LNCaP clone FGC (cell line): ENCODE measurements around the gene SIRPA.

Source experiments
- DNase-seq: peaks from one replicate; pipeline ENCODE4 v3.0.0-alpha.2; 2011; ENCODE audit warnings: low read depth
- H3K4me3 ChIP-seq: 2 replicates; pipeline ENCODE4 v1.5.1; 2011; ENCODE audit warnings: mild to moderate bottlenecking, low read depth, low read length, control low read depth
- CTCF ChIP-seq: IDR thresholded peaks from 2 replicates; pipeline ENCODE4 v1.5.1; 2012; ENCODE audit warnings: mild to moderate bottlenecking; ENCODE audit not compliant: control insufficient read depth, insufficient read depth; ENCODE audit errors: extremely low read depth

Gene SIRPA

GRCh38 chr20:1867495-1868260 lies 27.5 kb upstream of the SIRPA start:
- H3K4me3 ChIP-seq = no peak overlapping the region
- no peak for TF ChIP-seq CTCF
- DNase-seq = no peak

- TF ChIP-seq CTCF = no peak
- H3K4me3 ChIP-seq = no peak overlapping the region
- DNase-seq = no peak
These were observed 26.4 kb upstream of the SIRPA start for GRCh38 chr20:1868856-1869255.

- TF ChIP-seq CTCF = no peak
- no peak for DNase-seq
These were observed 24.9 kb upstream of the SIRPA start for GRCh38 chr20:1870323-1870722.

GRCh38 chr20:1870792-1871550 lies 24.2 kb upstream of the SIRPA start:
- H3K4me3 ChIP-seq = no peak overlapping the region
- no peak for TF ChIP-seq CTCF
- no peak for DNase-seq

More at GRCh38 chr20:1870323-1870722, 24.9 kb upstream of the SIRPA start:
- no peak overlapping the region for H3K4me3 ChIP-seq

GRCh38 chr20:1871807-1872458 lies 23.3 kb upstream of the SIRPA start:
- no peak for DNase-seq
- H3K4me3 ChIP-seq = no peak overlapping the region
- TF ChIP-seq CTCF = no peak

- H3K4me3 ChIP-seq = no peak overlapping the region
- DNase-seq = no peak
- TF ChIP-seq CTCF = no peak
These were observed 22.6 kb upstream of the SIRPA start for GRCh38 chr20:1872459-1873097.
